ENCODE measurements around the gene PTPRN2.
"Not testable (repeated sequence)": the region's sequence is repeated elsewhere in the genome, so short reads cannot be mapped to it uniquely, and the experiment has no call there.

Gene PTPRN2

GRCh38 chr7:158508802-158509385, 78.7 kb downstream of the PTPRN2 start:
- no peak for FAIRE-seq

GRCh38 chr7:158508321-158508720, 79.3 kb downstream of the PTPRN2 start:
- not testable (repeated sequence) for FAIRE-seq

- no peak for FAIRE-seq
These were observed 79.7 kb downstream of the PTPRN2 start for GRCh38 chr7:158507917-158508316.

- FAIRE-seq, result not testable (repeated sequence)
These were observed 80.4 kb downstream of the PTPRN2 start for GRCh38 chr7:158507175-158507574.

- FAIRE-seq, result no peak
These were observed 81.0 kb downstream of the PTPRN2 start for GRCh38 chr7:158506626-158507025.

- no peak for FAIRE-seq
These were observed 81.9 kb downstream of the PTPRN2 start for GRCh38 chr7:158505683-158506082.

- FAIRE-seq, result no peak
These were observed 85.4 kb downstream of the PTPRN2 start for GRCh38 chr7:158502068-158502750.

GRCh38 chr7:158501393-158502067, 86.1 kb downstream of the PTPRN2 start:
- FAIRE-seq, result no peak

- no peak for FAIRE-seq
These were observed 87.0 kb downstream of the PTPRN2 start for GRCh38 chr7:158500651-158501052.

GRCh38 chr7:158499082-158499455, 88.6 kb downstream of the PTPRN2 start:
- FAIRE-seq, result no peak

- no peak for FAIRE-seq
These were observed 89.1 kb downstream of the PTPRN2 start for GRCh38 chr7:158498443-158499081.

- no peak for FAIRE-seq
These were observed 90.0 kb downstream of the PTPRN2 start for GRCh38 chr7:158497627-158498026.

GRCh38 chr7:158495786-158496185, 91.8 kb downstream of the PTPRN2 start:
- no peak for FAIRE-seq

- FAIRE-seq, result no peak
These were observed 92.4 kb downstream of the PTPRN2 start for GRCh38 chr7:158495216-158495615.

- no peak for FAIRE-seq
These were observed 93.0 kb downstream of the PTPRN2 start for GRCh38 chr7:158494643-158495042.

GRCh38 chr7:158494162-158494586, 93.4 kb downstream of the PTPRN2 start:
- FAIRE-seq, result no peak

- no peak for FAIRE-seq
These were observed 95.3 kb downstream of the PTPRN2 start for GRCh38 chr7:158492367-158492764.

GRCh38 chr7:158491094-158491493, 96.5 kb downstream of the PTPRN2 start:
- FAIRE-seq, result no peak

GRCh38 chr7:158490171-158490782, 97.3 kb downstream of the PTPRN2 start:
- FAIRE-seq, result no peak

- no peak for FAIRE-seq
These were observed 98.0 kb downstream of the PTPRN2 start for GRCh38 chr7:158489462-158490155.

GRCh38 chr7:158488181-158488971, 99.2 kb downstream of the PTPRN2 start:
- FAIRE-seq, result no peak
